Sigmoid colon (tissue), 7 donors: ENCODE data around the gene EXOC6. TPM values are rescaled to one million over a fixed set of nuclear protein-coding genes. Genes with fewer than 3 reads are reported as not detected.

ENCODE experiments used
- DNase-seq: peaks from one replicate; pipeline ENCODE4 v3.0.0-alpha.2; 2019
- H3K27ac ChIP-seq, 4 donors: fragments of 200-600 bp; sonication (generic); one replicate each; pipeline ENCODE4 v1.5.1; 2016 to 2019; ENCODE audit warnings: mild to moderate bottlenecking in 1 of 4
- H3K27me3 ChIP-seq, 3 donors: fragments of 200-600 bp; sonication (generic); one replicate each; pipeline ENCODE4 v1.5.1; 2019; ENCODE audit warnings: mild to moderate bottlenecking in 1 of 3
- H3K36me3 ChIP-seq, 4 donors: fragments of 200-600 bp; sonication (generic); one replicate each; pipeline ENCODE4 v1.5.1; 2016 to 2019
- H3K4me1 ChIP-seq, 4 donors: fragments of 200-600 bp; sonication (generic); one replicate each; pipeline ENCODE4 v1.5.1; 2017 to 2019
- H3K4me3 ChIP-seq, 4 donors: fragments of 200-600 bp; sonication (generic); one replicate each; pipeline ENCODE4 v1.5.1; 2017 to 2019; ENCODE audit warnings: mild to moderate bottlenecking in 2 of 4, moderate library complexity in 1 of 4
- H3K9me3 ChIP-seq, 4 donors: fragments of 200-600 bp in 3 of 4; sonication (generic) in 3 of 4; one replicate each; pipeline versions ENCODE4 v1.5.1 to v1.6.1; 2013 to 2019
- CTCF ChIP-seq, 4 experiments: fragments of 450-650 bp in 3 of 4; fragments of 200-600 bp in 1 of 4; IDR thresholded peaks; one replicate each; pipeline ENCODE4 v1.5.1; 2016 to 2019; ENCODE audit warnings: antibody characterized with exemption in 4 of 4, mild to moderate bottlenecking in 3 of 4, moderate library complexity in 2 of 4
- EP300 ChIP-seq, 4 donors: sonication (generic); formaldehyde crosslinking; IDR thresholded peaks; one replicate each; pipeline ENCODE4 v1.6.1; 2017; ENCODE audit warnings: antibody characterized with exemption in 4 of 4
- POLR2A ChIP-seq, 2 donors: fragments of 450-650 bp; IDR thresholded peaks; one replicate each; pipeline ENCODE4 v1.6.1; 2016; ENCODE audit warnings: antibody characterized with exemption in 2 of 2, mild to moderate bottlenecking in 2 of 2, moderate library complexity in 2 of 2
- POLR2AphosphoS5 ChIP-seq, 4 donors: sonication (generic); formaldehyde crosslinking; IDR thresholded peaks; one replicate each; pipeline ENCODE4 v1.6.1; 2017; ENCODE audit warnings: antibody characterized with exemption in 4 of 4
- WGBS, 2 donors: extraction: QIAGEN DNeasy Blood & Tissue Kit; methylation state at CpG; one replicate each; pipeline ENCODE4 v1.1.7; 2013; 5-methylcytosine and 5-hydroxymethylcytosine counted together
- intact Hi-C: fragments of 100-400 bp; cut with DNase I; formaldehyde crosslinking; loops from one replicate; pipeline ENCODE4 v1.15.1; 2023
- polyA plus RNA-seq, 3 donors: library from polyadenylated mRNA; stranded (reverse); fragments of 200-250 nt; gene quantifications; one replicate each; pipeline ENCODE4 v1.2.3, GENCODE V29; 2013
- total RNA-seq, 4 donors: library from RNA; depleted of rRNA; stranded (reverse); fragments of >200 nt; gene quantifications; one replicate each; pipeline ENCODE4 v1.1.0, GENCODE V29; 2016
- donor health status: healthy with polysubstance abuse.
- donor health status: Bipolar disorder and iron deficiency.
- donor health status: healthy.

Gene EXOC6
- total and polyA plus RNA-seq, 7 donors, result 6.6 to 20.2 (median 16.6) TPM

GRCh38 chr10:93026072-93026471 is 177.8 kb downstream of the EXOC6 start:
- no peak for DNase-seq

GRCh38 chr10:93027508-93027907 is 179.2 kb downstream of the EXOC6 start:
- peaks cover 0 to 13% (median 0%) of the 10 kb centered on the region in 4 donors for H3K36me3 ChIP-seq
- H3K9me3 ChIP-seq, result peaks cover 0 to 5% (median 0%) of the 10 kb centered on the region in 4 donors
- no peak for TF ChIP-seq POLR2AphosphoS5 (IDR thresholded peaks at IDR 0.05)
- TF ChIP-seq EP300 (IDR thresholded peaks at IDR 0.05), result no peak
- TF ChIP-seq POLR2A (IDR thresholded peaks at IDR 0.05), result no peak
- TF ChIP-seq CTCF (IDR thresholded peaks at IDR 0.05), result no peak
- H3K27me3 ChIP-seq, result no peaks in the 10 kb centered on the region
- peaks cover 0 to 20% (median 14%) of the 10 kb centered on the region in 4 donors for H3K4me1 ChIP-seq
- DNase-seq, result no peak
- no peak overlapping the region for H3K27ac ChIP-seq
- H3K4me3 ChIP-seq, result no peak overlapping the region
- intact Hi-C loops, result no loop called here

More at GRCh38 chr10:93026072-93026471, 177.8 kb downstream of the EXOC6 start:
- Histone ChIP-seq H3K9me3 (peaks cover 0 to 5% (median 0%) of the 10 kb centered on the region in 4 donors), H3K27ac (no peak overlapping the region), H3K4me1 (peaks cover 0 to 13% (median 10%) of the 10 kb centered on the region in 4 donors), H3K36me3 (peaks cover 0 to 13% (median 0%) of the 10 kb centered on the region in 4 donors), H3K27me3 (no peaks in the 10 kb centered on the region), H3K4me3 (no peak overlapping the region)
- intact Hi-C loops, result no loop called here
- 45 to 73% methylated on average over 2 of the region's 2 CpGs for WGBS, 2 donors
- TF ChIP-seq CTCF (IDR thresholded peaks at IDR 0.05) (no peak), EP300 (IDR thresholded peaks at IDR 0.05) (no peak), POLR2AphosphoS5 (IDR thresholded peaks at IDR 0.05) (no peak), POLR2A (IDR thresholded peaks at IDR 0.05) (no peak)

GRCh38 chr10:93028883-93029282 is 180.6 kb downstream of the EXOC6 start:
- H3K4me1 ChIP-seq, result peaks cover 0 to 34% (median 20%) of the 10 kb centered on the region in 4 donors
- TF ChIP-seq EP300 (IDR thresholded peaks at IDR 0.05), result no peak
- TF ChIP-seq POLR2AphosphoS5 (IDR thresholded peaks at IDR 0.05), result no peak
- no peak for TF ChIP-seq CTCF (IDR thresholded peaks at IDR 0.05)
- no peak for TF ChIP-seq POLR2A (IDR thresholded peaks at IDR 0.05)
- peaks cover 0 to 13% (median 0%) of the 10 kb centered on the region in 4 donors for H3K36me3 ChIP-seq
- no peak overlapping the region for H3K27ac ChIP-seq
- H3K4me3 ChIP-seq, result no peak overlapping the region
- H3K9me3 ChIP-seq, result peaks cover 0 to 5% (median 0%) of the 10 kb centered on the region in 4 donors
- 21 to 79% methylated on average over 2 of the region's 2 CpGs for WGBS, 2 donors
- no peak for DNase-seq
- H3K27me3 ChIP-seq, result no peaks in the 10 kb centered on the region
- intact Hi-C loops, result no loop called here

GRCh38 chr10:93030409-93030808 is 182.1 kb downstream of the EXOC6 start:
- no peak for TF ChIP-seq POLR2A (IDR thresholded peaks at IDR 0.05)
- peaks cover 0 to 8% (median 0%) of the 10 kb centered on the region in 4 donors for H3K36me3 ChIP-seq
- H3K27ac ChIP-seq, result peak overlapping the region in 3 of 4 donors; percentile 10 to 46 (median 34)
- H3K4me3 ChIP-seq, result no peak overlapping the region
- no peaks in the 10 kb centered on the region for H3K27me3 ChIP-seq
- intact Hi-C loops, result no loop called here
- DNase-seq, result no peak
- peaks cover 0 to 45% (median 25%) of the 10 kb centered on the region in 4 donors for H3K4me1 ChIP-seq
- H3K9me3 ChIP-seq, result peaks cover 0 to 5% (median 0%) of the 10 kb centered on the region in 4 donors

- 55 to 81% methylated on average over 5 of the region's 5 CpGs for WGBS, 2 donors
- TF ChIP-seq CTCF (IDR thresholded peaks at IDR 0.05), result no peak
- TF ChIP-seq POLR2A (IDR thresholded peaks at IDR 0.05), result no peak
- TF ChIP-seq POLR2AphosphoS5 (IDR thresholded peaks at IDR 0.05), result no peak
- Histone ChIP-seq H3K27me3 (no peaks in the 10 kb centered on the region), H3K36me3 (peaks cover 0 to 8% (median 0%) of the 10 kb centered on the region in 4 donors), H3K4me3 (no peak overlapping the region), H3K9me3 (peaks cover 0 to 4% (median 0%) of the 10 kb centered on the region in 4 donors), H3K4me1 (peaks cover 0 to 45% (median 25%) of the 10 kb centered on the region in 4 donors), H3K27ac (peak overlapping the region in 2 of 4 donors; percentile 4 to 13)
- intact Hi-C loops, result no loop called here
- DNase-seq, result no peak
These were observed 183.9 kb downstream of the EXOC6 start for GRCh38 chr10:93032105-93032808.
